Mesothelial cell of epicardium (in vitro differentiated cells): ENCODE measurements around the gene TPRG1L. TPM values are rescaled to one million over a fixed set of nuclear protein-coding genes. Genes with fewer than 3 reads are reported as not detected.
"Not testable (repeated sequence)": the region's sequence is repeated elsewhere in the genome, so short reads cannot be mapped to it uniquely, and the experiment has no call there.

Source experiments
- DNase-seq, 2 experiments: peaks; one replicate each; pipeline ENCODE4 v3.0.0; 2021; ENCODE audit warnings: low spot score in 2 of 2; ENCODE audit not compliant: unreplicated experiment in 2 of 2
- H3K27ac Mint-ChIP-seq: 2 replicates; pipeline ENCODE4 v1.8.0; 2021; ENCODE audit warnings: mixed read lengths
- H3K27me3 Mint-ChIP-seq: 2 replicates; pipeline ENCODE4 v1.8.0; 2021; ENCODE audit warnings: low read depth, mixed read lengths
- H3K36me3 Mint-ChIP-seq: 2 replicates; pipeline ENCODE4 v1.8.0; 2021; ENCODE audit warnings: mixed read lengths
- H3K4me1 Mint-ChIP-seq: 2 replicates; pipeline ENCODE4 v1.8.0; 2021; ENCODE audit warnings: mixed read lengths
- H3K4me3 Mint-ChIP-seq: 2 replicates; pipeline ENCODE4 v1.8.0; 2021; ENCODE audit warnings: mild to moderate bottlenecking, moderate library complexity, mixed read lengths
- H3K9me3 Mint-ChIP-seq: 2 replicates; pipeline ENCODE4 v1.8.0; 2021; ENCODE audit warnings: mixed read lengths
- CTCF ChIP-seq: fragments of 200-600 bp; sonication (generic); IDR thresholded peaks from one replicate; pipeline ENCODE4 v1.5.0; 2021; ENCODE audit warnings: antibody characterized with exemption; ENCODE audit not compliant: unreplicated experiment
- total RNA-seq: library from RNA; stranded (reverse); gene quantifications from 3 replicates; pipeline ENCODE4 v1.2.1, GENCODE V29; 2021

The TPRG1L gene
- 15.1 to 15.9 TPM (median 15.7 TPM) in 3 replicates for total RNA-seq

DNA sequence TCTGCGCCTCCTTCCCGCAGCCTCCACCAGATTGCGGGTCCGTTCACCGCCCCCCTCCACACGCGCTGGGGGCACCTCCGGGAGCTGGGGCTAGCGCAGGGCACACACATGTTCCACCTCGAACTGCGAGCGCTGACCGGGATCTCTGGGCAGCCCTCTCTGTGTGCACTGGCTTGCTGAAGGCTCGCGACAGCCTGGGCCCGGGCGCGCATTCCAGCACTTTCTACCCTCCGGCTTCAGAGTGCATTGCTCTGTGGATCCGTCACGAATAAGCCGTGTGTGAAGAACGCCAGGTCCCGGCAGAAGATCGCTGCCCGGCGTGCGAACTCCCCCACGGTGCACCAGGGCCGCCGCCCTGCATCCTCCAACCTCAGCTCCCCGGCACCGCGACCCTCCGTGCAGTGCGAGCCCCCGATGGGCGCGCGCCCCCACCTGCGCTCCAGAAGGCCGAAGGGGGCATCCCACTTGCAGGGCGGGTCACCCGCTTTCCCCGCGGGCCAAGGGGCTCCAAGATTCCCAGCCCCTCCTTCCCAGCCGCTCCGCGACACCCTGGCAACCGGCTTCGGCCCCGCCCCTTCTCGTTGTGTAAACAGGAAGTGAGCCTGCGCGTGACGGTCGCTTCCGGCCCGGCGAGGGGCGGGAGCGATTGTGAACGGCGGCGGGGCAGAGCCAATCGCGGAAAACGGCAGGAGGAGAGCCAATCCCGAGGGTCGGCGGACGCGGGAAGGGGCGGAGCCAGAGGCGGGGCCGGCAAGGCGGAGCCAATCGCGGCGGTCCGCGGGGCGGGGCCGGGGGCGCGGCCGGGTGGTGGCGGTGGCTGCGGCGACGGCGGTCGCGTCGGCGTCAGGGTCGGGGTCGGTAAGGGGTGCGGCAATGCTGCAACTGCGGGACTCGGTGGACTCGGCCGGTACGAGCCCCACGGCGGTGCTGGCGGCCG is at the start of gene TPRG1L:
TSS of gene TPRG1L (plus strand) at position 816 of the 937 bp plus-strand sequence. CDS start at position 874, 58 bp downstream.
- Mint-ChIP-seq H3K27ac (peak within 1 kb of the TSS; percentile 88), H3K27me3 (peaks cover 4% of the 10 kb centered on the region), H3K36me3 (peaks cover 9% of the 10 kb centered on the region), H3K4me3 (peak within 1 kb of the TSS; percentile 92), H3K9me3 (no peaks in the 10 kb centered on the region), H3K4me1 (peaks cover 23% of the 10 kb centered on the region)
- TF ChIP-seq CTCF: no peak
- DNase-seq: peak; percentile 97 to 99

- H3K27ac Mint-ChIP-seq: peak overlapping the region; percentile 56
- H3K9me3 Mint-ChIP-seq, DNase-seq, H3K27me3 Mint-ChIP-seq, H3K4me1 Mint-ChIP-seq, H3K4me3 Mint-ChIP-seq: not testable (repeated sequence)
- peaks cover 17% of the 10 kb centered on the region for H3K36me3 Mint-ChIP-seq
Measured at GRCh38 chr1:3575515-3575914, 49.3 kb upstream of the TPRG1L start.

GRCh38 chr1:3575993-3576392 is 48.8 kb upstream of the TPRG1L start:
- no peaks in the 10 kb centered on the region for H3K27me3 Mint-ChIP-seq
- DNase-seq: no peak
- peaks cover 17% of the 10 kb centered on the region for H3K36me3 Mint-ChIP-seq
- no peak overlapping the region for H3K27ac Mint-ChIP-seq
- peaks cover 5% of the 10 kb centered on the region for H3K4me1 Mint-ChIP-seq
- H3K9me3 Mint-ChIP-seq: peaks cover 3% of the 10 kb centered on the region
- no peak for TF ChIP-seq CTCF
- H3K4me3 Mint-ChIP-seq: no peak overlapping the region

GRCh38 chr1:3577300-3577699 is 47.5 kb upstream of the TPRG1L start:
- no peak overlapping the region for H3K4me3 Mint-ChIP-seq
- no peak overlapping the region for H3K27ac Mint-ChIP-seq
- no peaks in the 10 kb centered on the region for H3K27me3 Mint-ChIP-seq
- H3K36me3 Mint-ChIP-seq: peaks cover 18% of the 10 kb centered on the region
- no peak for TF ChIP-seq CTCF
- peaks cover 5% of the 10 kb centered on the region for H3K4me1 Mint-ChIP-seq
- peaks cover 3% of the 10 kb centered on the region for H3K9me3 Mint-ChIP-seq
- no peak for DNase-seq

DNA sequence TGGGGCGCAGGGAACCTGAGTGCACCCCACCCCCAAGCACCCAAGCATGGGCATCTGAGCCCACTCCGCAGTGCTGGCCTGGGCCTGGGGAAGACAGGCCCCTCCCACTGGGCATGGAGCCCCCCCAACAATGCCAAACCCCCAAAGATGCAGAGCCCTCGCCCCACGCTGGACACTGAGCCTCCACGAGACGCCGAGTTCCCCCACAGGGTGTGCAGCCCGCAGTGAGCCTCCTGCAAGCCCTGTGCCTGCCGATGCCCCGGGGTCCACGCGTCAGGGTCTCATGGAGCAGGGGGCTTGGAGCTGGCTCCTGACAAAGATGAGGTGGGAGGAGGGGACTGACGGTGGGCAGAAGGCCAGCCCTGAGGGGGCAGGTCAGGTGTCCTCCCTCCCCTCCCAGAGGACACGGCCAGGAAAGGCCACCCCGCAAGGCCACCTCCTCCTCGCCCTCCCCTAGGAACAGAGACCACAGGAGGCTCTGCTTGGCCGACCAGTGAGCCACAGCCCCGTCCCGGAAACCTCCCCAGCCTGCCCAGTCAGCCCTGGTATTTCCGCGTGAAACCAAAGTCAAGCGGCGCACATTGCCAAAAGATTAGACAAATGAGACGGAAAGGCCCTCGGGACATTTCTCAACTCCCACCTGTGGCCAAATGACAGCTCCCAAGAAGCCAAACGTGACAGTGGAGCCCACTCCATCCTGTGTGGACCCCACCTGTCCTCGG is 46.9 kb upstream of the TPRG1L start:
- no peak for DNase-seq
- no peak overlapping the region for H3K27ac Mint-ChIP-seq

More for the DNA sequence above, 46.9 kb upstream of the TPRG1L start:
- Mint-ChIP-seq H3K4me3 (no peak overlapping the region), H3K4me1 (peaks cover 5% of the 10 kb centered on the region), H3K36me3 (peaks cover 24% of the 10 kb centered on the region), H3K27me3 (no peaks in the 10 kb centered on the region), H3K9me3 (peaks cover 3% of the 10 kb centered on the region)
- no peak for TF ChIP-seq CTCF
